GM12874 (cell line): Measurements from ENCODE around the gene TRHDE.

Experiments used
- TF ChIP-seq, protein P1 (sequence below): IDR thresholded peaks from 2 replicates; pipeline ENCODE4 v1.5.1; 2011; ENCODE audit warnings: low read depth, mild to moderate bottlenecking, control low read depth, low read length, moderate library complexity; ENCODE audit not compliant: insufficient read depth

TRHDE gene

DNA sequence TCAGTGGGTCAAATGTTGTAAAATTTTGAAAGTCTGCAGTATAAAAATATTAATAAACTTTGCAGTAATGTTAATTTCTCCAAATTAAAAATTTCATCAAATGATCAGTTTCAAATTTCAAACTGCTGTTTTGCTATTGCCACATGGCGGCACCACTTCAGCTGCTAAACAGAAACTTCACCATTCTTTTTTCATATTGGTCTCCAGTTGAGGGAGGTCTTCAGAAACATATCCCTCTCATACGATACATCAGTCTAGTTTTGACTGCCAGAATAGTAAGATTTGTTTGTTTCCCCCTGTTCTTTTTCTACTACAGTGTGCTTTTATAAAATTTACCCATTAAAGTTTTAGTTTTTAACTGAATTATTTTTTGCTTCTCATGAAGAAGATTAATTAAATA lies 4.2 kb upstream of the TRHDE start:
- TF ChIP-seq, protein P1, sequence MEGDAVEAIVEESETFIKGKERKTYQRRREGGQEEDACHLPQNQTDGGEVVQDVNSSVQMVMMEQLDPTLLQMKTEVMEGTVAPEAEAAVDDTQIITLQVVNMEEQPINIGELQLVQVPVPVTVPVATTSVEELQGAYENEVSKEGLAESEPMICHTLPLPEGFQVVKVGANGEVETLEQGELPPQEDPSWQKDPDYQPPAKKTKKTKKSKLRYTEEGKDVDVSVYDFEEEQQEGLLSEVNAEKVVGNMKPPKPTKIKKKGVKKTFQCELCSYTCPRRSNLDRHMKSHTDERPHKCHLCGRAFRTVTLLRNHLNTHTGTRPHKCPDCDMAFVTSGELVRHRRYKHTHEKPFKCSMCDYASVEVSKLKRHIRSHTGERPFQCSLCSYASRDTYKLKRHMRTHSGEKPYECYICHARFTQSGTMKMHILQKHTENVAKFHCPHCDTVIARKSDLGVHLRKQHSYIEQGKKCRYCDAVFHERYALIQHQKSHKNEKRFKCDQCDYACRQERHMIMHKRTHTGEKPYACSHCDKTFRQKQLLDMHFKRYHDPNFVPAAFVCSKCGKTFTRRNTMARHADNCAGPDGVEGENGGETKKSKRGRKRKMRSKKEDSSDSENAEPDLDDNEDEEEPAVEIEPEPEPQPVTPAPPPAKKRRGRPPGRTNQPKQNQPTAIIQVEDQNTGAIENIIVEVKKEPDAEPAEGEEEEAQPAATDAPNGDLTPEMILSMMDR, result no peak

DNA sequence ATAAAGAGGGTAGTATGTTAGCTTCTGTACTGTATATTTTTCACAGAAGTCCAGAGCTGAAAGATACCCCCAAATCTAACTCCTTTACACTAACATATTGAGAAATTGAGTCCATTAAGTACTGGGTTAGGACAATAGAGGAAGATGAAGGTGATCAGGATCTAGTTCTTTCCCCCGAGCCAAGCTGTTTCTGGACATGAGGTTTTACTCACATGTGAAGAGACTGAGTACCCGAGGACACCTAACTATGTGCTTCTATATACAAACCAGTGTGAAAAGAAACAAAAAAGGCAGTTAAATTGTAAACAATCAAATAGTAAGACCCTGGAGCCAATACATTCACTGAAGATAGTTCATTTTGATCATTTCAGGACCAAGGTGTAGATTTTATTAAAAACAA lies 3.8 kb upstream of the TRHDE start:
- TF ChIP-seq, protein P1, result no peak

GRCh38 chr12:72269491-72269890 lies 2.7 kb upstream of the TRHDE start:
- TF ChIP-seq, protein P1, result no peak

DNA sequence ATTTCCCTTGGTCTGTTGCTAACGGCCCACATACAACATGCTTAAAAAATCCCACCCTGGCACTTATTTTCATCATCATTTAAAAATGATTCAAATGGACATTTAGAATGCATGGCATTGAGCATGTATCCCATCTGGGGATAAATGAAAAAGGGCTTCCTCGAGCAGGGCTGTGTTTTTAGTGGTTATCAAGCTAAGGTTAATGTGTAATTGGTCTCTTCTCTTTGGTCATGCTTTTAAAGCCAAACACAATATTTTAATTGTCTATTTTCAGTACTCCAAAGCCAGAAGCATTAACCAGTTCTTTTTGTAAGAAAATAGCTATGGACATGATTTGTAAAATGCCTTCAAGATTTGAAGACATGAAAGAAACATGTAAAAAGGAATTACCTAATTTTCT lies 1.9 kb upstream of the TRHDE start:
- TF ChIP-seq, protein P1, result no peak

DNA sequence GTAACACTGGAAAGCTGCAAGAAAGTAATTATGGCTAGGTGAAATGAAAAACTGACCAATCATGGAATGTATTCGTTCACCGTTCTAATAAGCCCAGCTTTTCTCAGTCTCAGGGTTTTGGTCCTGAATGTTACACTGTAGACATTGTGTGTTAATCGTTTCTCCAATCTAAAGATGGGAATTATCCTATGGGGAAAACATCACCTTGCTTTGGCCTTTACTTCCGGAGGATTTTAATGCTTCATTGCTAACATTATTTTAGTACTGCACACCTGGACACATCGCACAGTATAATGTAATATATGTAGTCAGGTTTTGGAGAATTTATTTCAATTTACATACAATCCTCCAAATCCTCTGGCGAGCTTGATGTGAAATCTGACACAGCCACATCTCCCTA lies 1.2 kb upstream of the TRHDE start:
- TF ChIP-seq, protein P1, result no peak

- TF ChIP-seq, protein P1, result no peak
Observed at GRCh38 chr12:72271451-72272090, 599 bp upstream of the TRHDE start.

GRCh38 chr12:72272731-72273498 lies 745 bp downstream of the TRHDE start:
- TF ChIP-seq, protein P1, result no peak
